ENCODE data around the gene IFTAP. TPM values are rescaled to one million over a fixed set of nuclear protein-coding genes. Genes with fewer than 3 reads are reported as not detected.

Gene IFTAP
- total RNA-seq, 1 experiment from 2014 or later: 4.1 TPM

GRCh38 chr11:36590513-36590912 lies 3.8 kb upstream of the IFTAP start:
- Mint-ChIP-seq H3K27ac (no peak overlapping the region), H3K4me3 (no peak overlapping the region), H3K4me1 (no peaks in the 10 kb centered on the region), H3K9me3 (peaks cover 91% of the 10 kb centered on the region), H3K27me3 (ENCODE audit: low read depth) (peaks cover 34% of the 10 kb centered on the region), H3K36me3 (peaks cover 63% of the 10 kb centered on the region)
- POLR2A ChIA-PET: no interaction called here
- CTCF ChIA-PET: no interaction called here
- no peak for ATAC-seq
- no peak for TF ChIP-seq ZMAT4 (CRISPR knock-in tag; IDR thresholded peaks at IDR 0.05)
- TF ChIP-seq NFATC4 (CRISPR knock-in tag; IDR thresholded peaks at IDR 0.05): no peak
- no peak for DNase-seq (ENCODE audit: low spot score)

- CTCF ChIA-PET: no interaction called here
- DNase-seq (ENCODE audit: low spot score) (no peak), ATAC-seq (no peak)
- Mint-ChIP-seq H3K27me3 (ENCODE audit: low read depth) (peaks cover 34% of the 10 kb centered on the region), H3K27ac (no peak overlapping the region), H3K36me3 (peaks cover 63% of the 10 kb centered on the region), H3K4me1 (no peaks in the 10 kb centered on the region), H3K4me3 (no peak overlapping the region), H3K9me3 (peaks cover 91% of the 10 kb centered on the region)
- POLR2A ChIA-PET: no interaction called here
- TF ChIP-seq ZNF423 (CRISPR knock-in tag; IDR thresholded peaks at IDR 0.05) (no peak), ZNF396 (CRISPR knock-in tag; IDR thresholded peaks at IDR 0.05; ENCODE audit: borderline replicate concordance) (no peak), CDX4 (CRISPR knock-in tag; IDR thresholded peaks at IDR 0.05; ENCODE audit: borderline replicate concordance) (no peak), NFATC4 (CRISPR knock-in tag; IDR thresholded peaks at IDR 0.05) (no peak), ZNF671 (CRISPR knock-in tag; IDR thresholded peaks at IDR 0.05) (no peak), ZNF281 (CRISPR knock-in tag; IDR thresholded peaks at IDR 0.05) (no peak), NR1H2 (CRISPR knock-in tag; IDR thresholded peaks at IDR 0.05) (no peak), RELA (CRISPR knock-in tag; IDR thresholded peaks at IDR 0.05; ENCODE audit: borderline replicate concordance) (no peak), GTF2I (CRISPR knock-in tag; conservative IDR thresholded peaks at IDR 0.05) (no peak), USF2 (CRISPR knock-in tag; IDR thresholded peaks at IDR 0.05) (no peak), TEAD4 (CRISPR knock-in tag; IDR thresholded peaks at IDR 0.05) (no peak), FOXP4 (CRISPR knock-in tag; IDR thresholded peaks at IDR 0.05) (no peak), E2F5 (CRISPR knock-in tag; IDR thresholded peaks at IDR 0.05) (no peak), NFE2L1 (CRISPR knock-in tag; IDR thresholded peaks at IDR 0.05) (no peak), NR2C2 (CRISPR knock-in tag; IDR thresholded peaks at IDR 0.05) (no peak), PRRX2 (CRISPR knock-in tag; IDR thresholded peaks at IDR 0.05) (no peak), HMGA2 (CRISPR knock-in tag; IDR thresholded peaks at IDR 0.05) (no peak), NR3C1 (CRISPR knock-in tag; conservative IDR thresholded peaks at IDR 0.05; ENCODE audit: low read depth) (no peak)
Measured at GRCh38 chr11:36591433-36591832, 2.9 kb upstream of the IFTAP start.
